HEK293 (cell line): ENCODE data around the gene PRLR.

Experiments used
- CTCF ChIA-PET: fragments of 350-600 bp; formaldehyde crosslinking; extraction: SDS; loops from one replicate; lab custom pipeline; 2021; ENCODE audit warnings: antibody characterized with exemption; lab: Yijun Ruan, JAX
- POLR2A ChIA-PET: fragments of 300-600 bp; formaldehyde crosslinking; extraction: SDS; loops from one replicate; lab custom pipeline; 2020; ENCODE audit warnings: antibody characterized with exemption, inconsistent platforms; lab: Yijun Ruan, JAX
- H3K27ac ChIP-seq: fragments of 200-500 bp; sonication (Bioruptor generic); 2 replicates; pipeline ENCODE4 v1.5.1; 2014; ENCODE audit warnings: low read depth, low read length, control low read depth, inconsistent platforms; ENCODE audit errors: extremely low read depth
- H3K36me3 ChIP-seq, 2 experiments: fragments of 200-500 bp in 1 of 2; sonication (Bioruptor generic) in 1 of 2; 1 replicate in 1 of 2; 2 replicates in 1 of 2; pipeline ENCODE4 v1.5.1; 2014 to 2017; ENCODE audit warnings: inconsistent platforms in 2 of 2, low read length in 2 of 2; ENCODE audit not compliant: control insufficient read depth in 2 of 2, insufficient read depth in 1 of 2
- H3K4me1 ChIP-seq: fragments of 200-500 bp; sonication (Bioruptor generic); 2 replicates; pipeline ENCODE4 v1.5.1; 2014; ENCODE audit warnings: mild to moderate bottlenecking, low read length, inconsistent platforms; ENCODE audit not compliant: control insufficient read depth, insufficient read depth
- H3K4me3 ChIP-seq: 2 replicates; pipeline ENCODE4 v1.5.1; 2011; ENCODE audit warnings: low read depth, mild to moderate bottlenecking, control low read depth, low read length, moderate library complexity
- H3K9me3 ChIP-seq: fragments of 200-500 bp; sonication (Bioruptor generic); 2 replicates; pipeline ENCODE4 v1.5.1; 2014; ENCODE audit warnings: low read depth, low read length, inconsistent platforms; ENCODE audit not compliant: control insufficient read depth, insufficient read depth
- CTCF ChIP-seq: fragments of 450-650 bp; formaldehyde crosslinking; IDR thresholded peaks from 2 replicates; pipeline ENCODE4 v1.5.1; 2016; ENCODE audit warnings: missing biosample characterization, missing genetic modification characterization
- GLI4 ChIP-seq: fragments of 450-650 bp; formaldehyde crosslinking; IDR thresholded peaks from 2 replicates; pipeline ENCODE4 v1.5.1; 2016; ENCODE audit warnings: missing biosample characterization, missing genetic modification characterization
- INSM2 ChIP-seq: fragments of 450-650 bp; formaldehyde crosslinking; IDR thresholded peaks from 2 replicates; pipeline ENCODE4 v1.5.1; 2016; ENCODE audit warnings: missing biosample characterization, missing genetic modification characterization
- ZBTB11 ChIP-seq: fragments of 450-650 bp; formaldehyde crosslinking; conservative IDR thresholded peaks from 2 replicates; pipeline ENCODE4 v1.5.1; 2016; ENCODE audit warnings: low read depth, missing biosample characterization, missing genetic modification characterization
- ZNF138 ChIP-seq: fragments of 450-650 bp; formaldehyde crosslinking; IDR thresholded peaks from 2 replicates; pipeline ENCODE4 v1.5.1; 2016; ENCODE audit warnings: missing biosample characterization, missing genetic modification characterization, borderline replicate concordance
- ZNF19 ChIP-seq: fragments of 450-650 bp; formaldehyde crosslinking; IDR thresholded peaks from 2 replicates; pipeline ENCODE4; 2016; ENCODE audit warnings: missing biosample characterization, missing genetic modification characterization, low read depth
- ZNF335 ChIP-seq: fragments of 450-650 bp; formaldehyde crosslinking; conservative IDR thresholded peaks from 2 replicates; pipeline ENCODE4 v1.5.1; 2016; ENCODE audit warnings: missing biosample characterization, missing genetic modification characterization
- ZNF585B ChIP-seq: fragments of 450-650 bp; formaldehyde crosslinking; IDR thresholded peaks from 2 replicates; pipeline ENCODE4 v1.5.1; 2016; ENCODE audit warnings: missing biosample characterization, missing genetic modification characterization
- ZNF596 ChIP-seq: fragments of 450-650 bp; IDR thresholded peaks from 2 replicates; pipeline ENCODE4 v1.5.0; 2018; ENCODE audit warnings: missing biosample characterization, mild to moderate bottlenecking, missing genetic modification characterization, moderate library complexity
- ZNF610 ChIP-seq: fragments of 450-650 bp; formaldehyde crosslinking; IDR thresholded peaks from 2 replicates; pipeline ENCODE4 v1.5.1; 2016; ENCODE audit warnings: missing biosample characterization, missing genetic modification characterization, borderline replicate concordance
- ZSCAN4 ChIP-seq: fragments of 450-650 bp; formaldehyde crosslinking; IDR thresholded peaks from 2 replicates; pipeline ENCODE4 v1.5.1; 2017; ENCODE audit warnings: missing biosample characterization, missing genetic modification characterization

PRLR gene

GRCh38 chr5:35232124-35232523, 1.8 kb upstream of the PRLR start:
- ChIA-PET POLR2A (no interaction called here), CTCF (no interaction called here)
- Histone ChIP-seq H3K4me3 (no peak overlapping the region), H3K27ac (no peak overlapping the region)
- no peak for TF ChIP-seq ZNF610 (tag by site-specific recombination)
- TF ChIP-seq ZNF596: no peak
- no peak for TF ChIP-seq ZNF585B (tag by site-specific recombination)
- no peak for TF ChIP-seq ZSCAN4
- TF ChIP-seq ZNF19 (tag by site-specific recombination): no peak
- TF ChIP-seq ZBTB11 (tag by site-specific recombination): no peak
- TF ChIP-seq GLI4 (tag by site-specific recombination): no peak
- TF ChIP-seq, all 188 proteins: peak for 0
- H3K4me1 ChIP-seq: peaks cover 2% of the 10 kb centered on the region; the same call in 1 of the 2 replicates
- H3K36me3 ChIP-seq: no peaks in the 10 kb centered on the region
- H3K9me3 ChIP-seq: no peaks in the 10 kb centered on the region

- ChIA-PET CTCF (interaction anchor here (0.7 to 2.1 kb wide), 8 partner anchors 10 to 697 kb away, joined by 3 to 9 read pairs (median 3); no protein-coding TSS in a partner anchor), POLR2A (interaction anchor here (0.8 kb wide), 1 partner anchor 259 kb away, joined by 3 read pairs; no protein-coding TSS in a partner anchor)
- H3K4me3 ChIP-seq: peak overlapping the region; percentile 37
- TF ChIP-seq CTCF (tag by site-specific recombination): peak; percentile 23; the same call in 1 of the 2 replicates
- TF ChIP-seq ZNF335 (tag by site-specific recombination): 0 out of 2 replicates have a peak, but pooled peaks have one; percentile 27
- no peak for TF ChIP-seq INSM2 (tag by site-specific recombination)
- TF ChIP-seq ZNF138 (tag by site-specific recombination): peak; percentile 22; the same call in 1 of the 2 replicates
- peak overlapping the region; percentile 3; the same call in 1 of the 2 replicates for H3K27ac ChIP-seq
- no peaks in the 10 kb centered on the region for H3K36me3 ChIP-seq
- peaks cover 2% of the 10 kb centered on the region; the same call in 1 of the 2 replicates for H3K4me1 ChIP-seq
- H3K9me3 ChIP-seq: no peaks in the 10 kb centered on the region
These were observed 930 bp downstream of the PRLR start for GRCh38 chr5:35229076-35230037.
